Peyer's patch (tissue), 4 donors: ENCODE results near the gene PSEN1.

Experiments used
- CTCF ChIP-seq, 6 experiments: fragments of 450-650 bp in 4 of 6; fragments of 200-600 bp in 2 of 6; sonication (generic) in 1 of 6; IDR thresholded peaks; one replicate each; pipeline ENCODE4 v1.5.1; 2017 to 2019; ENCODE audit warnings: antibody characterized with exemption in 6 of 6, mild to moderate bottlenecking in 3 of 6, moderate library complexity in 1 of 6
- POLR2A ChIP-seq, 2 donors: fragments of 450-650 bp; IDR thresholded peaks; one replicate each; pipeline ENCODE4 v1.5.1; 2017; ENCODE audit warnings: antibody characterized with exemption in 2 of 2, mild to moderate bottlenecking in 2 of 2, moderate library complexity in 2 of 2

- no peak for TF ChIP-seq CTCF (IDR thresholded peaks at IDR 0.05)
- TF ChIP-seq POLR2A (IDR thresholded peaks at IDR 0.05), result no peak
Measured at GRCh38 chr14:73245480-73246325, 109.4 kb downstream of the PSEN1 start.
